Neural cell (in vitro differentiated cells): Measurements from ENCODE around the gene AKAP6. TPM values are rescaled to one million over a fixed set of nuclear protein-coding genes. Genes with fewer than 3 reads are reported as not detected.

Source experiments
- H2AFZ ChIP-seq: fragments of 200-600, 300-800 bp; sonication (generic), shearing (Covaris generic); 2 replicates; pipeline ENCODE4 v1.6.0; 2014; ENCODE audit warnings: low read depth, mild to moderate bottlenecking, antibody characterized with exemption, low read length, moderate library complexity
- H3F3A ChIP-seq: fragments of 200-600 bp; shearing (Covaris generic); 2 replicates; pipeline ENCODE4 v1.6.1; 2016; ENCODE audit warnings: mild to moderate bottlenecking, moderate library complexity, mixed read lengths, antibody characterized with exemption, low read length; ENCODE audit not compliant: insufficient read depth, poor library complexity, severe bottlenecking
- H3K27ac ChIP-seq: fragments of 200-600, 300-800 bp; sonication (generic), shearing (Covaris generic); 2 replicates; pipeline ENCODE4 v1.5.1; 2014; ENCODE audit warnings: mild to moderate bottlenecking, low read length, moderate library complexity
- H3K27me3 ChIP-seq: fragments of 300-800, 200-600 bp; sonication (generic), shearing (Covaris generic); 2 replicates; pipeline ENCODE4 v1.6.0; 2014; ENCODE audit warnings: mild to moderate bottlenecking, low read depth, low read length, moderate library complexity; ENCODE audit not compliant: insufficient read depth
- H3K36me3 ChIP-seq: fragments of 300-800, 200-600 bp; sonication (generic), shearing (Covaris generic); 2 replicates; pipeline ENCODE4 v1.5.1; 2014; ENCODE audit warnings: mild to moderate bottlenecking, antibody characterized with exemption, low read length, moderate library complexity; ENCODE audit not compliant: insufficient read depth
- H3K4me2 ChIP-seq: fragments of 300-800, 200-600 bp; sonication (generic), shearing (Covaris generic); 2 replicates; pipeline ENCODE4 v1.6.0; 2014; ENCODE audit warnings: mild to moderate bottlenecking, low read length
- H3K4me3 ChIP-seq: fragments of 300-800, 200-600 bp; sonication (generic), shearing (Covaris generic); 2 replicates; pipeline ENCODE4 v1.5.1; 2014; ENCODE audit warnings: mild to moderate bottlenecking, low read length, moderate library complexity
- H3K79me2 ChIP-seq: fragments of 200-600 bp; shearing (Covaris generic); replicated peaks from 2 replicates; pipeline ENCODE4 v1.6.0; 2014; ENCODE audit warnings: mild to moderate bottlenecking, low read length, moderate library complexity; ENCODE audit not compliant: insufficient read depth
- H3K9ac ChIP-seq: fragments of 300-800, 200-600 bp; sonication (generic), shearing (Covaris generic); 2 replicates; pipeline ENCODE4 v1.6.1; 2016; ENCODE audit warnings: mild to moderate bottlenecking, low read length, mixed read lengths
- H3K9me2 ChIP-seq: fragments of 200-600 bp; shearing (Covaris generic); 2 replicates; pipeline ENCODE4 v1.6.1; 2016; ENCODE audit warnings: mild to moderate bottlenecking, low read length, mixed read lengths; ENCODE audit not compliant: insufficient read depth
- H3K9me3 ChIP-seq: fragments of 200-600, 300-800 bp; sonication (generic), shearing (Covaris generic); 2 replicates; pipeline ENCODE4 v1.6.1; 2016; ENCODE audit warnings: mild to moderate bottlenecking, mixed run types, low read length, moderate library complexity, mixed read lengths
- H4K20me1 ChIP-seq: fragments of 200-600 bp; shearing (Covaris generic); 2 replicates; pipeline ENCODE4 v1.6.1; 2016; ENCODE audit warnings: mild to moderate bottlenecking, mixed run types; ENCODE audit not compliant: insufficient read depth
- EP300 ChIP-seq: fragments of 450-650 bp; conservative IDR thresholded peaks from 2 replicates; pipeline ENCODE4 v1.6.1; 2014; ENCODE audit warnings: antibody characterized with exemption, mild to moderate bottlenecking, moderate library complexity; ENCODE audit not compliant: poor library complexity, severe bottlenecking
- EZH2 ChIP-seq: fragments of 200-600, 300-800 bp; shearing (Covaris generic), sonication (generic); IDR thresholded peaks from 2 replicates; pipeline ENCODE4 v1.6.1; 2014; ENCODE audit warnings: antibody characterized with exemption, low read length, borderline replicate concordance, mild to moderate bottlenecking; ENCODE audit not compliant: insufficient read depth, poor library complexity, severe bottlenecking
- MXI1 ChIP-seq: fragments of 450-650 bp; conservative IDR thresholded peaks from 2 replicates; pipeline ENCODE4 v1.6.1; 2014; ENCODE audit warnings: antibody characterized with exemption, mild to moderate bottlenecking; ENCODE audit not compliant: poor library complexity, severe bottlenecking
- POLR2AphosphoS5 ChIP-seq: IDR thresholded peaks from 2 replicates; pipeline ENCODE4 v1.6.1; 2012
- RAD21 ChIP-seq: fragments of 450-650 bp; conservative IDR thresholded peaks from 2 replicates; pipeline ENCODE4 v1.6.1; 2014; ENCODE audit warnings: antibody characterized with exemption, mild to moderate bottlenecking, moderate library complexity
- SMC3 ChIP-seq: fragments of 450-650 bp; conservative IDR thresholded peaks from 2 replicates; pipeline ENCODE4 v1.6.1; 2014; ENCODE audit warnings: antibody characterized with exemption, mild to moderate bottlenecking, moderate library complexity; ENCODE audit not compliant: poor library complexity
- TAF1 ChIP-seq: IDR thresholded peaks from 2 replicates; pipeline ENCODE4 v1.6.1; 2012; ENCODE audit warnings: low read depth
- polyA plus RNA-seq: library from polyadenylated mRNA; depleted of rRNA; stranded (reverse); fragments of >200 nt; gene quantifications from 2 replicates; pipeline ENCODE4 v1.2.3, GENCODE V29; 2014
- TF ChIP-seq, protein P1 (sequence below): IDR thresholded peaks from 2 replicates; pipeline ENCODE4 v1.6.1; 2012; ENCODE audit warnings: borderline replicate concordance
- TF ChIP-seq, protein P2 (sequence below): fragments of 450-650 bp; IDR thresholded peaks from 2 replicates; pipeline ENCODE4 v1.5.1; 2014; ENCODE audit warnings: antibody characterized with exemption, mild to moderate bottlenecking, moderate library complexity; ENCODE audit not compliant: poor library complexity, severe bottlenecking

Gene AKAP6
- polyA plus RNA-seq, 1 donor from 2014 or later = 15.8 TPM

DNA sequence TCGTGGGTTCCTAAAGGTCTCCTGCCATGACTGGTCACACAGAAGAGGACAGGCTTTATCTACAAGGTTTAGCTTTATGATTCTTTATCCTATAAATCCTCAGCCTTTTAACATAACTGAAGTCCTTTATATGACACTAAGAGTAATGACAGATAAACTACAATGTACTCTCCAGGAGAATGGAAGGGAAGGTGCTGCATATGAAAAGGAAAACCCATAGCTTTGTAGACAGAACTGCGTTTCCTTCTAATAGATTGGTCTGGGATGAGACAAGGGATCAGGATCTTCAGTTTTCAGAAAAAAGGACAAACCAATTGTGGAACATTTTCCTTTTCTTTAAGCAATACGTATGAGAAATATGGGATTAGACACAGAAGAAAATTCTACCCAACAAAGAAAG, 408.5 kb downstream of the AKAP6 start:
- no peak overlapping the region for H2AFZ ChIP-seq
- H3K9me2 ChIP-seq = no peaks in the 10 kb centered on the region
- no peak overlapping the region for H3K4me2 ChIP-seq
- no peak overlapping the region for H3K4me3 ChIP-seq
- H3K27me3 ChIP-seq = no peaks in the 10 kb centered on the region
- peaks cover 7% of the 10 kb centered on the region for H3K36me3 ChIP-seq
- no peaks in the 10 kb centered on the region for H4K20me1 ChIP-seq
- H3K27ac ChIP-seq = no peak overlapping the region
- H3K79me2 ChIP-seq = no peaks in the 10 kb centered on the region
- H3K9me3 ChIP-seq = no peaks in the 10 kb centered on the region
- TF ChIP-seq, protein P1, sequence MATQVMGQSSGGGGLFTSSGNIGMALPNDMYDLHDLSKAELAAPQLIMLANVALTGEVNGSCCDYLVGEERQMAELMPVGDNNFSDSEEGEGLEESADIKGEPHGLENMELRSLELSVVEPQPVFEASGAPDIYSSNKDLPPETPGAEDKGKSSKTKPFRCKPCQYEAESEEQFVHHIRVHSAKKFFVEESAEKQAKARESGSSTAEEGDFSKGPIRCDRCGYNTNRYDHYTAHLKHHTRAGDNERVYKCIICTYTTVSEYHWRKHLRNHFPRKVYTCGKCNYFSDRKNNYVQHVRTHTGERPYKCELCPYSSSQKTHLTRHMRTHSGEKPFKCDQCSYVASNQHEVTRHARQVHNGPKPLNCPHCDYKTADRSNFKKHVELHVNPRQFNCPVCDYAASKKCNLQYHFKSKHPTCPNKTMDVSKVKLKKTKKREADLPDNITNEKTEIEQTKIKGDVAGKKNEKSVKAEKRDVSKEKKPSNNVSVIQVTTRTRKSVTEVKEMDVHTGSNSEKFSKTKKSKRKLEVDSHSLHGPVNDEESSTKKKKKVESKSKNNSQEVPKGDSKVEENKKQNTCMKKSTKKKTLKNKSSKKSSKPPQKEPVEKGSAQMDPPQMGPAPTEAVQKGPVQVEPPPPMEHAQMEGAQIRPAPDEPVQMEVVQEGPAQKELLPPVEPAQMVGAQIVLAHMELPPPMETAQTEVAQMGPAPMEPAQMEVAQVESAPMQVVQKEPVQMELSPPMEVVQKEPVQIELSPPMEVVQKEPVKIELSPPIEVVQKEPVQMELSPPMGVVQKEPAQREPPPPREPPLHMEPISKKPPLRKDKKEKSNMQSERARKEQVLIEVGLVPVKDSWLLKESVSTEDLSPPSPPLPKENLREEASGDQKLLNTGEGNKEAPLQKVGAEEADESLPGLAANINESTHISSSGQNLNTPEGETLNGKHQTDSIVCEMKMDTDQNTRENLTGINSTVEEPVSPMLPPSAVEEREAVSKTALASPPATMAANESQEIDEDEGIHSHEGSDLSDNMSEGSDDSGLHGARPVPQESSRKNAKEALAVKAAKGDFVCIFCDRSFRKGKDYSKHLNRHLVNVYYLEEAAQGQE = no peak
- TF ChIP-seq EP300 (no peak), RAD21 (no peak), POLR2AphosphoS5 (no peak), MXI1 (no peak), EZH2 (no peak), SMC3 (no peak), TAF1 (no peak)
- TF ChIP-seq, protein P2, sequence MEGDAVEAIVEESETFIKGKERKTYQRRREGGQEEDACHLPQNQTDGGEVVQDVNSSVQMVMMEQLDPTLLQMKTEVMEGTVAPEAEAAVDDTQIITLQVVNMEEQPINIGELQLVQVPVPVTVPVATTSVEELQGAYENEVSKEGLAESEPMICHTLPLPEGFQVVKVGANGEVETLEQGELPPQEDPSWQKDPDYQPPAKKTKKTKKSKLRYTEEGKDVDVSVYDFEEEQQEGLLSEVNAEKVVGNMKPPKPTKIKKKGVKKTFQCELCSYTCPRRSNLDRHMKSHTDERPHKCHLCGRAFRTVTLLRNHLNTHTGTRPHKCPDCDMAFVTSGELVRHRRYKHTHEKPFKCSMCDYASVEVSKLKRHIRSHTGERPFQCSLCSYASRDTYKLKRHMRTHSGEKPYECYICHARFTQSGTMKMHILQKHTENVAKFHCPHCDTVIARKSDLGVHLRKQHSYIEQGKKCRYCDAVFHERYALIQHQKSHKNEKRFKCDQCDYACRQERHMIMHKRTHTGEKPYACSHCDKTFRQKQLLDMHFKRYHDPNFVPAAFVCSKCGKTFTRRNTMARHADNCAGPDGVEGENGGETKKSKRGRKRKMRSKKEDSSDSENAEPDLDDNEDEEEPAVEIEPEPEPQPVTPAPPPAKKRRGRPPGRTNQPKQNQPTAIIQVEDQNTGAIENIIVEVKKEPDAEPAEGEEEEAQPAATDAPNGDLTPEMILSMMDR = no peak
- no peaks in the 10 kb centered on the region for H3F3A ChIP-seq
- H3K9ac ChIP-seq = no peak overlapping the region

DNA sequence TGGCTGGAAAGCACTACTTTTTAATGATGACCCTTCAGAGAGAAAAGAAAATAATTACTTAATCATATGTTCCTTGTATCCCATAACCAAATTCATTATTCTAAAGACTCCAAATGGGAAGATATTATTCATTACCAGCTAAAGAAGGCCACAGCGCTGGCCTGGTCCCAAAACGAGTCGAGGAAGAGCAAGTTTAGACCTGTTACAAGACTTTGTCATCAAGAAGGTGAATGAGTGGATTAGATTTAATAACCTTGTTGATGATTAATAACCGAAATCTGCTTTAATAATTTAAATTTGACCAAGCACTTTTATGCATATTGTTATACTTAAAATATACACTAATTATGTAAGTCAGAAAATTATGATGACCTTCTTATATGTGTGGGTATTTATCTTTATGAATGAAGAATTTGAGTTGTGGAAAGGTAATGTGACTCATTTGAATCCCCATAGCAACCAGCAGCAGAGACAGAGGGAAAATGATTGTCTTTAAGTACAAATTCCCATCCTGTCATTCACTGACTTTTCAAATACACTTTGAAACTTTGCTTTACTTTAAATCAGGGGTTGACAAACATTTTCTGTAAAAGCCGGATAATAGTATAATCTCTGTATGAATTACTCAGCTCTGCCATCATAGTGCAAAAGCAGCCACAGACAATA, 409.2 kb downstream of the AKAP6 start:
- H3K36me3 ChIP-seq = peaks cover 7% of the 10 kb centered on the region
- no peaks in the 10 kb centered on the region for H3K9me2 ChIP-seq
- TF ChIP-seq, protein P2 = no peak
- TF ChIP-seq SMC3 (no peak), POLR2AphosphoS5 (no peak), EP300 (no peak), EZH2 (no peak), RAD21 (no peak), TAF1 (no peak), MXI1 (no peak)
- TF ChIP-seq, protein P1 = no peak
- no peaks in the 10 kb centered on the region for H3F3A ChIP-seq
- no peaks in the 10 kb centered on the region for H3K9me3 ChIP-seq
- H3K27ac ChIP-seq = no peak overlapping the region
- no peak overlapping the region for H3K4me2 ChIP-seq
- no peaks in the 10 kb centered on the region for H3K79me2 ChIP-seq
- no peaks in the 10 kb centered on the region for H4K20me1 ChIP-seq
- no peak overlapping the region for H3K4me3 ChIP-seq
- no peak overlapping the region for H3K9ac ChIP-seq
- no peaks in the 10 kb centered on the region for H3K27me3 ChIP-seq
- H2AFZ ChIP-seq = no peak overlapping the region
